ENCODE data around the gene PRKCH.

PRKCH gene

DNA sequence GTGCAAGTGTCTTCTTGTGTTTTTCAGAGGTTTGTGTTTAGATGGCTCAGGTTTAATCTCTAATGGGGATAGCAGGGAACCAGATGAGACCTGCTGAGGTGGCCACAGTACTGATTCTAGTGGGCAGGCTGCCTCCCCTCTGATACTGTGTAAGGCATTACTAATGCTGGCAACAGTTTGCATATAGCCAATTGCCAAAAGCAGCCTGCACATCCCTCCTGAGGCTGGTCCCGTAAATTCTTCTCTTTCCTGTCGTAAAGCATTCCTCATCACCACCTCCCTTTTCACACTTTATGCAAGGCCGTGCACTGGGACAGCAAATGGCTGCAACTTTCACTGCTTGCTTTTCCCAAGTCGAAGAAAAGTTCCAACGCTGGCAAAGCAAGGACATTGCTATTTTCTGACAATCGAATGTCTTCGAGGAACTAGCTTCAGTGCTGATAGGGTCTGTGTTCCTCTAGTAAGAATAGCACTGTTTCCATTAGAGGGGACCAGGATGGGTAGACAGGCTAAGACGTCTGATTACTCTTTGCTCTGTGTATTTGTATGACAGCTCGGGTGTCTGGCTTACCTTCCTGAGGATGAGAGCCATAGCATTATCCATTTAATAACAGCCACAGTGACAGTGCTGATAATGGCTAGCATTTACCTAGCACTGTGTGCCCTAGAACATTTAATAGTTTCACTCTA, 195.7 kb downstream of the PRKCH start:
- H3K4ac ChIP-seq (ENCODE audit: low read depth in 1 of 2, low read length in 2 of 2) = no peak overlapping the region
- peaks cover 8% of the 10 kb centered on the region for H3K4me1 ChIP-seq (ENCODE audit: control insufficient read depth, insufficient read depth, low read depth, low read length)
- H2AK5ac ChIP-seq (ENCODE audit: low read length, severe bottlenecking) = peak overlapping the region; percentile 13
- no peak overlapping the region for H3K4me2 ChIP-seq (ENCODE audit: low read length, poor library complexity, severe bottlenecking)
- H3K23ac ChIP-seq (ENCODE audit: low read length in 2 of 2) = no peak overlapping the region
- H4K91ac ChIP-seq (ENCODE audit: low read length) = no peak overlapping the region
- no peak overlapping the region for H3K27ac ChIP-seq (ENCODE audit: low read length, poor library complexity, severe bottlenecking)
- no peak overlapping the region for H2BK5ac ChIP-seq (ENCODE audit: low read depth, low read length, poor library complexity, severe bottlenecking)
- no peak overlapping the region for H4K8ac ChIP-seq (ENCODE audit: low read length)
- 68% methylated on average over 9 of the region's 9 CpGs for WGBS
- no peak for DNase-seq
- no peak overlapping the region for H2BK120ac ChIP-seq (ENCODE audit: low read depth, low read length)
- no peak overlapping the region for H3K18ac ChIP-seq (ENCODE audit: low read depth in 1 of 2, low read length in 2 of 2)
- no peaks in the 10 kb centered on the region for H3K27me3 ChIP-seq (ENCODE audit: control insufficient read depth in 1 of 2, insufficient read depth in 1 of 2, low read length in 2 of 2)
- H2BK12ac ChIP-seq (ENCODE audit: low read length in 2 of 2) = peak overlapping the region in 1 of 2 experiments; percentile 73
- H3K9ac ChIP-seq (ENCODE audit: low read length) = peak overlapping the region; percentile 73
- H3K9me3 ChIP-seq (ENCODE audit: control insufficient read depth, low read length) = no peaks in the 10 kb centered on the region
- H2AFZ ChIP-seq (ENCODE audit: low read depth, low read length) = no peak overlapping the region
- H3K79me1 ChIP-seq (replicated peaks; ENCODE audit: low read length, poor library complexity, severe bottlenecking) = peaks cover under 1% of the 10 kb centered on the region
- no peaks in the 10 kb centered on the region for H3K36me3 ChIP-seq (ENCODE audit: control insufficient read depth in 1 of 2, insufficient read depth in 2 of 2, low read depth in 1 of 2, low read length in 2 of 2)
- H3K4me3 ChIP-seq (ENCODE audit: insufficient read depth in 1 of 2, low read depth in 1 of 2, low read length in 2 of 2) = peak overlapping the region in 1 of 2 experiments; percentile 50
- no peak overlapping the region for H2BK15ac ChIP-seq (ENCODE audit: low read depth, poor library complexity, severe bottlenecking)
- H3K14ac ChIP-seq (ENCODE audit: low read length in 2 of 2) = no peak overlapping the region

DNA sequence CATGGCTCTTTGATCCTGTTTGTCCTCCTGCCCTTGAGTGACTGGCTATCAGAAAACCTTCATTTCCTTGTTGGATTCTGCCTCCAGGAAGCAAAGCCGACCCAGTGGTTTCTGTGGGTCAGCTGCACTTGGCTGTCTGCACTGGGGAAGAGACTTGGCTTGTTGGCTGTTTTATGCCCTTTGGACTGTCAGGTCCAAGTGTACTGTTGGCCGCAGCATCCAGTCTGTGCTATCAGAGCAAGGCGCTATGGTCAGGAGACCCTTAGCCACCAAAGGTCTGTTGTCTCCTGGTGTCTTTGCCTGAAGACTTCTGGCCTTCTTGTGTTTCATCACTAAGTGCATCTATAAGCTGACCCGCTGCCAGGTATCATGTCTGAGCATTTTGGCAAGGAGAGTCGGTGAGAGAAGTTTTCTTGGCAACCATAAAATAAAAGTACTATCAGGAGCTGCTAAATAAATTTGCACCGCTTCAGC, 196.6 kb downstream of the PRKCH start:
- Histone ChIP-seq H2BK12ac (ENCODE audit: low read length in 2 of 2) (peak overlapping the region in 1 of 2 experiments; percentile 34), H3K4me2 (ENCODE audit: low read length, poor library complexity, severe bottlenecking) (no peak overlapping the region), H2AFZ (ENCODE audit: low read depth, low read length) (no peak overlapping the region), H3K4me3 (ENCODE audit: insufficient read depth in 1 of 2, low read depth in 1 of 2, low read length in 2 of 2) (peak overlapping the region in 1 of 2 experiments; percentile 50), H4K91ac (ENCODE audit: low read length) (no peak overlapping the region), H2AK5ac (ENCODE audit: low read length, severe bottlenecking) (peak overlapping the region; percentile 81), H3K4me1 (ENCODE audit: control insufficient read depth, insufficient read depth, low read depth, low read length) (peaks cover 10% of the 10 kb centered on the region), H2BK5ac (ENCODE audit: low read depth, low read length, poor library complexity, severe bottlenecking) (no peak overlapping the region), H3K14ac (ENCODE audit: low read length in 2 of 2) (no peak overlapping the region), H3K9ac (ENCODE audit: low read length) (peak overlapping the region; percentile 73), H3K18ac (ENCODE audit: low read depth in 1 of 2, low read length in 2 of 2) (no peak overlapping the region), H4K8ac (ENCODE audit: low read length) (no peak overlapping the region), H3K36me3 (ENCODE audit: control insufficient read depth in 1 of 2, insufficient read depth in 2 of 2, low read depth in 1 of 2, low read length in 2 of 2) (no peaks in the 10 kb centered on the region), H3K4ac (ENCODE audit: low read depth in 1 of 2, low read length in 2 of 2) (no peak overlapping the region), H3K27me3 (ENCODE audit: control insufficient read depth in 1 of 2, insufficient read depth in 1 of 2, low read length in 2 of 2) (no peaks in the 10 kb centered on the region), H2BK15ac (ENCODE audit: low read depth, poor library complexity, severe bottlenecking) (no peak overlapping the region), H3K79me1 (replicated peaks; ENCODE audit: low read length, poor library complexity, severe bottlenecking) (peaks cover 3% of the 10 kb centered on the region), H2BK120ac (ENCODE audit: low read depth, low read length) (no peak overlapping the region), H3K27ac (ENCODE audit: low read length, poor library complexity, severe bottlenecking) (no peak overlapping the region), H3K9me3 (ENCODE audit: control insufficient read depth, low read length) (no peaks in the 10 kb centered on the region), H3K23ac (ENCODE audit: low read length in 2 of 2) (peak overlapping the region in 1 of 2 experiments; percentile 6)
- DNase-seq = no peak
- WGBS = 95% methylated on average over 6 of the region's 6 CpGs

DNA sequence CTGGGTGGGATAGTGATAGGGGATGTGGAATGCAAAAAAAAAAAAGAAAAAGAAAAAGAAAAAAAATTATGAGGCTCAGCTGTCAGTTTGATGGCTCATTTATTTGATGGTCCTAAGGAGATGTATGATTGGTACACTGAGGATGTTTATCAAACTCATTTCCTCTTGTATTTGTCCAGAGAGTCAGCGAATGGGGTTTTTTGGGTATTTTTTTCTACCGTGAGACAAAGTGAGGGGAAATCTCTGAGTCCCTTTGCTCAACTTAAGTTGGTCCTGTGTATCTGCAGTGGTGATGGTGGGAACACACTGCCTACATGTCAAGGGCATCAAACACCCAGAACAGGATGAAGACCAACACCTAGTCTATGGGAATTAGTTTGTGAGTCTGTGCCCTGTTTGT, 197.0 kb downstream of the PRKCH start:
- Histone ChIP-seq H3K23ac (ENCODE audit: low read length in 2 of 2) (no peak overlapping the region), H3K18ac (ENCODE audit: low read depth in 1 of 2, low read length in 2 of 2) (no peak overlapping the region), H3K9me3 (ENCODE audit: control insufficient read depth, low read length) (no peaks in the 10 kb centered on the region), H4K8ac (ENCODE audit: low read length) (no peak overlapping the region), H2BK12ac (ENCODE audit: low read length in 2 of 2) (no peak overlapping the region), H3K4ac (ENCODE audit: low read depth in 1 of 2, low read length in 2 of 2) (no peak overlapping the region), H2BK15ac (ENCODE audit: low read depth, poor library complexity, severe bottlenecking) (no peak overlapping the region), H2AK5ac (ENCODE audit: low read length, severe bottlenecking) (no peak overlapping the region), H2BK120ac (ENCODE audit: low read depth, low read length) (no peak overlapping the region), H3K4me3 (ENCODE audit: insufficient read depth in 1 of 2, low read depth in 1 of 2, low read length in 2 of 2) (no peak overlapping the region), H3K14ac (ENCODE audit: low read length in 2 of 2) (no peak overlapping the region), H3K79me1 (replicated peaks; ENCODE audit: low read length, poor library complexity, severe bottlenecking) (peaks cover 3% of the 10 kb centered on the region), H3K4me2 (ENCODE audit: low read length, poor library complexity, severe bottlenecking) (no peak overlapping the region), H3K27ac (ENCODE audit: low read length, poor library complexity, severe bottlenecking) (no peak overlapping the region), H3K4me1 (ENCODE audit: control insufficient read depth, insufficient read depth, low read depth, low read length) (peaks cover 11% of the 10 kb centered on the region), H4K91ac (ENCODE audit: low read length) (no peak overlapping the region), H3K36me3 (ENCODE audit: control insufficient read depth in 1 of 2, insufficient read depth in 2 of 2, low read depth in 1 of 2, low read length in 2 of 2) (no peaks in the 10 kb centered on the region), H3K27me3 (ENCODE audit: control insufficient read depth in 1 of 2, insufficient read depth in 1 of 2, low read length in 2 of 2) (no peaks in the 10 kb centered on the region), H3K9ac (ENCODE audit: low read length) (no peak overlapping the region), H2BK5ac (ENCODE audit: low read depth, low read length, poor library complexity, severe bottlenecking) (no peak overlapping the region), H2AFZ (ENCODE audit: low read depth, low read length) (no peak overlapping the region)
- WGBS = 83% methylated on average over 2 of the region's 2 CpGs
- no peak for DNase-seq

DNA sequence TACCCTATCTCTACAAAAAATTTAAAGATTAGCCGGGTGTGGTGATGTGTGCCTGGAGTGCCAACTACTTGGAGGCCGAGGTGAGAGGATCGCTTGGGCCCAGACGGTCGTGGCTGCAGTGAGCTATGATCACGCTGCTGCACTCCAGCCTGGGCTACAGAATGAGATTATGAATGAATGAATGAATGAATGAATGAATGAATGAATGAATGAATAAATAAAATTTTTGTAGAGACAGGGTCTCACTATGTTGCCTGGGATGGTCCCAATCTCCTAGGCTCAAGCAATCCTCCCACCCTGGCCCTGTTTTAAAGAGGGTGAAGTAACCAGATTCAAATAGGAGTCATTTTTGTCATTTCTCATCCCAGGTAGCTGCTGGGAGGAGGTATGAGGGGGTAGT, 197.7 kb downstream of the PRKCH start:
- Histone ChIP-seq H3K4me2 (ENCODE audit: low read length, poor library complexity, severe bottlenecking) (no peak overlapping the region), H2AFZ (ENCODE audit: low read depth, low read length) (no peak overlapping the region), H3K18ac (ENCODE audit: low read depth in 1 of 2, low read length in 2 of 2) (no peak overlapping the region), H3K4ac (ENCODE audit: low read depth in 1 of 2, low read length in 2 of 2) (no peak overlapping the region), H3K4me3 (ENCODE audit: insufficient read depth in 1 of 2, low read depth in 1 of 2, low read length in 2 of 2) (no peak overlapping the region), H3K4me1 (ENCODE audit: control insufficient read depth, insufficient read depth, low read depth, low read length) (peaks cover 13% of the 10 kb centered on the region), H3K14ac (ENCODE audit: low read length in 2 of 2) (no peak overlapping the region), H3K23ac (ENCODE audit: low read length in 2 of 2) (no peak overlapping the region), H2BK12ac (ENCODE audit: low read length in 2 of 2) (no peak overlapping the region), H4K91ac (ENCODE audit: low read length) (no peak overlapping the region), H3K27me3 (ENCODE audit: control insufficient read depth in 1 of 2, insufficient read depth in 1 of 2, low read length in 2 of 2) (no peaks in the 10 kb centered on the region), H2BK120ac (ENCODE audit: low read depth, low read length) (no peak overlapping the region), H3K27ac (ENCODE audit: low read length, poor library complexity, severe bottlenecking) (no peak overlapping the region), H2BK5ac (ENCODE audit: low read depth, low read length, poor library complexity, severe bottlenecking) (no peak overlapping the region), H2BK15ac (ENCODE audit: low read depth, poor library complexity, severe bottlenecking) (no peak overlapping the region), H2AK5ac (ENCODE audit: low read length, severe bottlenecking) (peak overlapping the region; percentile 73), H3K9me3 (ENCODE audit: control insufficient read depth, low read length) (no peaks in the 10 kb centered on the region), H4K8ac (ENCODE audit: low read length) (no peak overlapping the region), H3K9ac (ENCODE audit: low read length) (no peak overlapping the region), H3K36me3 (ENCODE audit: control insufficient read depth in 1 of 2, insufficient read depth in 2 of 2, low read depth in 1 of 2, low read length in 2 of 2) (no peaks in the 10 kb centered on the region), H3K79me1 (replicated peaks; ENCODE audit: low read length, poor library complexity, severe bottlenecking) (peaks cover 3% of the 10 kb centered on the region)
- 95% methylated on average over 6 of the region's 6 CpGs for WGBS
- no peak for DNase-seq

Measured in mesenchymal stem cell (in vitro differentiated cells and primary cell).